Fibroblast of lung (primary cell): ENCODE measurements around the gene TBC1D17.

Experiments used
- EZH2 ChIP-seq: IDR thresholded peaks from 2 replicates; pipeline ENCODE4 v1.5.1; 2012; ENCODE audit warnings: low read length, control low read depth, mild to moderate bottlenecking; ENCODE audit errors: missing control alignments
- TF ChIP-seq, protein P1 (sequence below), 2 donors: IDR thresholded peaks in 1 of 2; conservative IDR thresholded peaks in 1 of 2; 1 replicate in 1 of 2; 2 replicates in 1 of 2; pipeline ENCODE4 v1.5.1; 2011 to 2012; ENCODE audit warnings: low read length in 2 of 2, control low read depth in 1 of 2, inconsistent platforms in 1 of 2, low read depth in 1 of 2, mild to moderate bottlenecking in 1 of 2

DNA sequence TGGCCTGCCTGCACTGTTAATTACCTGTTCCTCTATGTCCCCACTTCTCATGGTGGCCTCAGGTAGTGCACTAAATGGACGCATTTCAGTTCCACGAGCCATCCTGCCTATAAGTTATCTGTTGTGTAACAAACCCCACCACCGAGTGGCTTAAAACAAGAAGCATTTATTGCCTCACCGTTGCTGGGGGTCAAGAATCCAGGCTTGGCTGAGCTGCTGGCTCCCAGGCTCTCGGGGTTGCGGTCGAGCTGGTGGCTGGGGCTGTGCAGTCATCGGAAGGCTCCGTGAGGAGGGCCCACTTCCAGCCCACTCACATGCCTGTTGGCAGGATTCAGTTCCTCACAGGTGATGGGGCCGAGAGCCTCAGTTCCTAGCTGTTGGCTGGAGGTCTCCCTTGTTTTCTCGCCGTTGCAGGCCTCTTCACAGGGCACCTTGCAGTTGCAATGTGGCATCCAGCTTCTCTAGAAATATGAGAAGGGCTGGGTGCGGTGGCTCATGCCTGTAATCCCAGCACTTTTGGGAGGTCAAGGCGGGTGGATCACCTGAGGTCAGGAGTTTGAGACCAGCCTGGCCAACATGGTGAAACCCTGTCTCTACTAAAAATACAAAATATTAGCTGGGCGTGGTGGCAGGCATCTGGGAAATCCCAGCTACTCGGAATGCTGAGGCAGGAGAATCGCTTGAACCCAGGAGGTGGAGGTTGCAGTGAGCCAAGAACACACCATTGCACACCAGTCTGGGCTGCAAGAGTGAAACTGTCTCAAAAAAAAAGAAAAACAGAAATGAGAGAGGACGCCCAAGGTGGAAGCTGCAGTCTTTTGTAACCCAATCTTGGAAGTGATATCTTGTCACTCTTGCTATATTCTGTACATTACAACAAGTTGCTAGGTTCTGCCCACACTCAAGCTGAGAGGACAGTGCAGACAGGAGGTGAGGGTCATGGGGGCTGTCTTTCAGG, 33.1 kb upstream of the TBC1D17 start:
- TF ChIP-seq, protein P1, sequence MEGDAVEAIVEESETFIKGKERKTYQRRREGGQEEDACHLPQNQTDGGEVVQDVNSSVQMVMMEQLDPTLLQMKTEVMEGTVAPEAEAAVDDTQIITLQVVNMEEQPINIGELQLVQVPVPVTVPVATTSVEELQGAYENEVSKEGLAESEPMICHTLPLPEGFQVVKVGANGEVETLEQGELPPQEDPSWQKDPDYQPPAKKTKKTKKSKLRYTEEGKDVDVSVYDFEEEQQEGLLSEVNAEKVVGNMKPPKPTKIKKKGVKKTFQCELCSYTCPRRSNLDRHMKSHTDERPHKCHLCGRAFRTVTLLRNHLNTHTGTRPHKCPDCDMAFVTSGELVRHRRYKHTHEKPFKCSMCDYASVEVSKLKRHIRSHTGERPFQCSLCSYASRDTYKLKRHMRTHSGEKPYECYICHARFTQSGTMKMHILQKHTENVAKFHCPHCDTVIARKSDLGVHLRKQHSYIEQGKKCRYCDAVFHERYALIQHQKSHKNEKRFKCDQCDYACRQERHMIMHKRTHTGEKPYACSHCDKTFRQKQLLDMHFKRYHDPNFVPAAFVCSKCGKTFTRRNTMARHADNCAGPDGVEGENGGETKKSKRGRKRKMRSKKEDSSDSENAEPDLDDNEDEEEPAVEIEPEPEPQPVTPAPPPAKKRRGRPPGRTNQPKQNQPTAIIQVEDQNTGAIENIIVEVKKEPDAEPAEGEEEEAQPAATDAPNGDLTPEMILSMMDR (conservative IDR thresholded peaks at IDR 0.05 in 1 of 2, IDR thresholded peaks at IDR 0.05 in 1 of 2; ENCODE audit: low read depth in 1 of 2, low read length in 2 of 2) = no peak
- no peak for TF ChIP-seq EZH2
